Central memory CD4-positive, alpha-beta T cell (primary cell): ENCODE measurements around the gene ANKRD27.
A peak's percentile ranks its signal among the peaks of the same experiment; 100 is the strongest.
"Not testable (repeated sequence)": the region's sequence is repeated elsewhere in the genome, so short reads cannot be mapped to it uniquely, and the experiment has no call there.

Source experiments
- DNase-seq: peaks from one replicate; pipeline ENCODE4 v3.0.0; 2022

Gene ANKRD27

DNA sequence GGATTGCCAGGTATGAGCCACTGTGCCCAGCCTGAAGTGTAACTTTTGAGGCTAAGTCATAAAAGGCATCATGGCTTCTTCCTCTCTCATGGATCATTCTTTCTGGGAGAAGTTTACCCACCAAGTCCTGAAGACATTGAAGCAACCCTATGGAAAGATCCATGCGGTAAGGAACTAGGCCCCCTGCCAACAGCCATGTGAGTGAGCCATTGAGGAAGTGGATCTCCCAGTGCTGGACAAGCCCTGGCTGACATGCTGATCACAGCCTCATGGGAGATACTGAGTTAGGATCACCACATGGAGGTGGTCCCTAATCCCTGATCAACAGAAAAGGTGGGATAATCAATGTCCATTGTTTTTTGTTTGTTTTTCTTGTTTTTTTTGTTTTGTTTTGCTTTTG lies 13.3 kb upstream of the ANKRD27 start:
- no peak for DNase-seq

DNA sequence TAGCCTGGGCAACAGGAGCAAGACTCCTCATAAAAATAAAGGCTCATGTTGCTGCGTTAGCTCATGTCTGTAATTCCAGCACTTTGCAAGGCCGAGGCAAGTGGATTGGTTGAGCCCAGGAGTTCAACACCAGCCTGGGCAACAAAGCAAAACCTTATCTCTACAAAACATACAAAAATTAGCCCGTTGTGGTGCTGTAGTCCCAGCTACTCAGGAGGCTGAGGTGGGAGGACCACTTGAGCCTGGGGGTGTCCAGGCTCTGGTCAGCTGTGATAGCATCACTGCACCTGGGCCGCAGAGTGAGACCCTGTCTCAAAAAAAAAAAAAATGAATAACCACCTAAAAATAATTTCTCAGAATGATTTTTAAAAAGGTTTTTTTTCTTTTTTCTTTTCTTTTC lies 12.7 kb upstream of the ANKRD27 start:
- no peak for DNase-seq

DNA sequence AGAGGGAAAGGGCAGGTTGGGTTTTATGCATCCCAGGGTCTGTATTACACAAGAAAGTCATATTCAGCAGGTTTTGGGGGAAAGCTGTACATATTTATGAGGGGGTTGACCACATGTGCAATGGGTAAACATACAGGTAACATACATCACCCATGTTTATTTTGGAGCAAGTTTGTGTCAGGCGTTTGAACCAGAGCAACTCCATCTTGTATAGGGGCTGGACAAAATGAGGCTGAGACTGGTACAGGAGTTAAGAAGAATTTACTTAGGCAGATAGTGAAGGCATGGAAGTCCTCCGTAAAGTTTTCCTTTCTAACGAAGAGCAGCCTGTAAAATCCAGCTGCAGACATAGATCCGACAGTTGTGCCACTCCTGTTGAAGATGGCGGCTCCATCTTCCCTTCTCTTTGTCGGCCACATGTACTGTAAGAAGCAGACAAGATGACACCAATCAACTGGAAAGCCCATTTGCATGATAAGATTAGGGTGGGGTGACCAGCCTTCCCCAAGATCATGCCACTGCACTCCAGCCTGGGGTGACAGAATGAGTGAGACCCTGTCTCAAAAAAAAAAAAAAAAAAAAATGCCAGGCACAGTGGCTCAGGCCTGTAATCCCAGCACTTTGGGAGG lies 12.0 kb upstream of the ANKRD27 start:
- no peak for DNase-seq

DNA sequence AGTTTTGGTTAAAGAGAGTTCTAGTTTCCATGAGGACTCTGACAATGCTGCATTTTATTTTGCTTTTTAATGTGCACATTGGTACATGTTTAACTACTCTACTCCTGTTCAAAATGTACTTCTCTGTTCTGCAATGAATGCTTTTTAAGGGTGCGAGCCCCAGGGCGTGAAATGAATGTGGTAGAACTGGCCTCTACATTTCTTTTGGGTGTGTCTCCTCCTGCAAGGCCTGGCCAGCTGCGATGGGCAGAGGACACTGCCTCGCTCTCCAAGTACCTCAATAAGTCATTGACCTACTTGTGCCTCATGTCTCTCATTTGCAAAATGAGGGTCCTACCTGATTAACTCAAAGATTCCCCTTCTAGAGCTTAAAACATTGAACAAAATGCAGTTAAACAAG lies 7.3 kb upstream of the ANKRD27 start:
- no peak for DNase-seq

DNA sequence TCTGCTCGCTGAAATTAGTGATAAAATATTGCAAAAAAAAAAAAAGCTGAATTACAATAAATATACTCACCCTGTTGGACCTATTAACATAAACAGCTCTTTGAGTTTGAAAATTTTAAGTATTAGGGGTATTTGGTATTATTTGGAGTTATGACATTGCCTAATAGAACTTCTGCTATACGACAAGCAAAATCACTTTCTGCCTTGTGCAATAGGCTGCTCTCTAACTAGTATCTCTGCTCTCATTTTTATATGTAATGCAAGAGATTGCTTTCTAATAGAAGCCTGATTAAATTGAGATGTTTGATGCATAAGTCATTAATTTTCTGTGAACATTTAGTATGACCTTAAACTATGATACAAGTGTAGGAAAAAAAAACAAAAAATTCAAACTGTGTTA lies 6.0 kb upstream of the ANKRD27 start:
- DNase-seq, result no peak

DNA sequence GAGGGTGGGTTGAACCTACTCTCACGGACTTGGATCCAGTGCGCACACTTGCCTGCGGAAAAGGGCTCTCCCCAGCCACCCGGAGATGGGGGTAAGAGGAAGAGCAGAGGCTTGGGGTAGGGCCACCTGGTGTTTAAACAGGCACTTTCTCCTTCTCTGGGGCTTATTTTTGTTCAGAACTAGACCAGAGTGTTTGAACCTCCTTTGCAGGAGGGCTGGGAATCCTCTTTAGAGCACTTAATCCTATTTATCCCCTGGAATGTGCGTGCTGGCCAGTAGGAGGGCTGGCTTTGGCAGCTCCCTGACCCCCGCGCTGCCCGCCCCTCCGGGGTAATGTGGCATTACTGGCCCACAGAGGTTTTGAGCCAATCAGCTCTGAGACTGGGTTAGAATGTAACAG lies 2.7 kb upstream of the ANKRD27 start:
- no peak for DNase-seq

DNA sequence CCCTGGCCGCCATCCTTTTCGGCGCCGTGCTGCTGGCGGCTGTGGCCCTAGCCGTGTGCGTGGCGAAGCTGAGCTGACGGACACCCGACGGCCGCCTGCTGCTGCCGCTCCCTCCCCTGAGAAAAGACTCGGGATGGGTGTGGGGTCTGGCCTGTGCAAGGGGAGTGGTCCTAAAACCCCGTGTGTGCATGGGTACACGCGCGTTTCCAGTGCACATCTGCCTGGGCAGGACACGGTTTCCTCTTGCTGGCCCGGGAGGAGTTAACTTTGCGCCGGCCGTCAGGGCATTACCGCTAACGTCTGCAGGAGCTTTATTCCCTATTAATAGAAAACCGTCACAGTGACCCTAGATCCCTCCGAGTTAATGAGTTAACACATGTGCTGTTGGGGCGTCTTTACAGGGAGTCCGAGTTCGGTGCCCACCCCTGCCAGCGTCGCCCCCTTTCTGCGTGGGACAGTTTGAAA lies 1.9 kb upstream of the ANKRD27 start:
- DNase-seq, result no peak

DNA sequence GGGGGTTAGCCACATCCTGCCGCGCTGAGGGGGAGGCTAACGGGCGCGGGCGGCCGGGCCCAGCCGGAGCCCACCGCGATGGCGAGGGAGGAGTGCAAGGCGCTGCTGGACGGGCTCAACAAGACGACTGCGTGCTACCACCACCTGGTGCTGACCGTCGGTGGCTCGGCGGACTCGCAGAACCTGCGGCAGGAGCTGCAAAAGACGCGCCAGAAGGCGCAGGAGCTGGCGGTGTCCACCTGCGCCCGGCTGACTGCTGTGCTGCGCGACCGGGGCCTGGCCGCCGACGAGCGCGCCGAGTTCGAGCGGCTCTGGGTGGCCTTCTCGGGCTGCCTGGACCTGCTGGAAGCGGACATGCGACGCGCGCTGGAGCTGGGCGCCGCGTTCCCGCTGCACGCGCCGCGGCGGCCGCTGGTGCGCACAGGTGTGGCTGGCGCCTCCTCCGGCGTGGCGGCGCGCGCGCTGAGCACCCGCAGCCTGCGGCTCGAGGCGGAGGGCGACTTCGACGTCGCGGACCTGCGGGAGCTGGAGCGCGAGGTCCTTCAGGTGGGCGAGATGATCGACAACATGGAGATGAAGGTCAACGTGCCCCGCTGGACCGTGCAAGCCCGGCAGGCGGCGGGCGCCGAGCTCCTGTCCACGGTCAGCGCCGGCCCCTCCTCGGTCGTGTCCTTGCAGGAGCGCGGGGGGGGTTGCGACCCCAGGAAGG lies 1.4 kb upstream of the ANKRD27 start:
- peak; percentile 24 for DNase-seq

DNA sequence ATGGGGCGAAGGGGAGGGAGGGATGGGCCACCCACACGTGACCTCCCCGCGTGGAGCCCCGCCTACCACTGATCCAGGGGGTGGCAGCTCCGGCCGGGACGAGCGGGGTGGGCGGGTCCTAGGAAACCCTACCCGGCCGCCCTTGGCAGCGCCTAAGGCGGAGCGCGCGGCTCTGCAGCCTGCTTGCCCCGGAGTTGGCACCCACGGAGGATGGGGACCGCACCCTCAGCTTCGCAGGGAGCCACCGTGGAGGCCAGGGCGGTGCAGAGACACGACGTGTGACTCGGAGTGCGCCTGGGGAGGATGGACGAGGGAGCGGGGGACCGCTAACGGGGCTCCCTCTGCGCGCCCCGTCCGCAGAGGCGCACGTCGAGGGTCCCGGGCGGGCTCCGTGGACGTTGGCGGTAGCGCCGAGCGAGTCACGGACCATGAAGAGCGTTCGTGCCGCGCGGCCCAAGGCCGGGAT lies 773 bp upstream of the ANKRD27 start, which contains the start of gene RGS9BP:
TSS of gene RGS9BP (plus strand) at position 129 of the 466 bp plus-strand sequence. CDS start 416 bp downstream, outside the sequence.
- peak; percentile 52 for DNase-seq

DNA sequence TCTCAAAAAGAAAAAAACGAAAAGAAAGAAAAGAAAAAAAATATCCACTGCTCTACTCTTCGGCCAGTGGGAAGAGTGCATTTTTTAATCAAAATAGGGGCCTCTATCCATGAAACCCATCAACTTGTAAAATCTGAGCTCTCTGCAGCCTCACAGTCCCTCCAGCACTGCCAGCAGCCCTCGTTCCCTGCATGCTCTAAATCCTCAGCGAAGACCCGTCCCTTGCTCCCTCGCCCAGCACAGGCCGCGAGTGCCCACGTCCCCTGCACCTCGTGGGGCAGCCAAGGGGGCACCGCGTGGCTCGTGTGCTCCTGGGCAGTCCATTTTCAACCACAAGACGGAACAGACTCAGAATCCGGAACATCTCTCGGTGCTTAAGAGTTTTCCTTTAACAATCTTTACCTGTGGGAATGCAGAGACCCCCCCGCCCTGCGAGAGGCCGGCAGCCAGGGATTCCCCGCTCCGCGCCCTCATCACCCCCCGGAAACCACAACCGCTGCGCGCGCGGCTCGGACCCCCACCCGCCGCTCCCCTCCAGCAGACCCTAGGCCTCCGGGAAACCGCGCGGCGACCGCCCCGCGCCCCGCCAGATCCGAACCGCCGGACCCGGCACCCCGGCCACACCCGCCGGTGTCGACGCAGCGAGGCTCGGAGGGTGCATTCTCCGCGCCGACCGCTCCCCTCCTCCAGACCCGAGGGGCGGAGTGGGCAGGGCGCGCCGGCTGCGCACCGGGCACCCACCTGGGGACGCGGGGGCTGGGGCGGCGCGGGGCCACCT lies 638 bp downstream of the ANKRD27 start:
- no peak for DNase-seq

DNA sequence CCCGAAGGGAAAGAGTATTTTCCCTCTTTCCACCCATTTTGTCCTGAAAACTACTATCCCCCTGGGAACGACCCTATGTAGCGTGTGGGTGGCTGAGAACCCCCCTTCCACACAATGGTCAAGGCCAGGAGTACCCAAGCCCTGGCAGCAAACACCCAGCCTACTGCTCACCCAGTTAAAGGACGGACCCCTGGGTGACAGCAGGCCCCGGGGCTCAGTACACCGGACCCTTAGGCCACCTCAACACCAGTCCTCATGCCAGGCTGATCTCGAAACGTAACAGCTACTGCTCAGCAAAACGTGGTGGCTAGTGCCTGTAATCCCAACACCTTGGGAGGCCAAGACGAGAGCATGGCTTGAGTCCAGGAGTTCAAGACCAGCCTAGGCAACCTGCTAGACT lies 1.4 kb downstream of the ANKRD27 start:
- no peak for DNase-seq

DNA sequence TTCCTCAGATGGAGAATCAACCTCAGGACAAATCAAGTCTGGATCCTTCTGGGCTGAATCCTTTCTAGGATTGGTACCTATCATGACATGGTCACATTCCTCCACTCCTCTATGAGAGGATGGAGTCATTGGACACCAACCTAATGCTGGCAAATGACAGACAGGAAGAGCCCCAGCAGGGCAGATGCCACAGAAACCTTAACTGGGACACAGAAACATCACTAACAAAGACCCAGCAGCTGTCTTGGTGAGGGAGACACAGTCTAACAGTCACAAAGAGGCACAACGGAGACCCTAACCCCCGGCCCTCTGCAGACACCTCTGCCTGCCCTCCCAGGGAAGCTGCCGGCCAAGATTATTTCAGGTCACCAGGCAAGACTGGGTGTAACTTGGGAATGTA lies 2.1 kb downstream of the ANKRD27 start:
- no peak for DNase-seq

DNA sequence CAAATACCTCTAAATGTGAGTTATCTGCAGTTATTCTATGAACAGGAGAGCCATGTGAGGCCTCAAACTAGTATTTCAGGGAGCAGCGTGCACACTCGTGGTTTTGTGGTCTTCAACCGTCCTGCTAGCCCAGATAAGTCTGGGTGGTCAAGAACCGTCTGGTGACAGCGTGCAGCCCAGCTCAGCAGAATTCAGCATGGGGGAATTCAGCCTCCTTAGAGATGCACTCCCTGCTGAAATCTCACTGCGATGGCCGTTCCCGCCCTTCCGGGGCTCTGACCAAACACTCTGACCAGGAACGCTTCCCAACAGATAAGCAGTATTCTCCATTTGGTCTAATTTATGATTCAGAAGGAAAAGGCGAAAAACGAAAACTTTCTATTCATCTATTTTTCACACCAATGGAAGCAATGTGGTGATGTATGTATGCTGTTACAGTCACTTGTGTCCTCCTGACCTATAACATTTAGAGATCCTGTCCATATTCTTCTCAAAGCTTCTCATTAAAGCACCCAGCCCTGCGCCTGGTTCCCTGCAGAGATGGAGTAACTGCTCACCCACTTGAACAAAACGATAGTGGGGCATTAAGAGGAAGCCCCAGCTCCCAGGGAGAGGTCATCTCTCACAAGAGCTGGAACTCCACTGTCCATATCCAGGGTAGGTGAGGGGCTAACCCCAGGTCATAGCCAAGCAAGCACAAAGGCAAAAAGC lies 2.9 kb downstream of the ANKRD27 start:
- DNase-seq, result no peak

DNA sequence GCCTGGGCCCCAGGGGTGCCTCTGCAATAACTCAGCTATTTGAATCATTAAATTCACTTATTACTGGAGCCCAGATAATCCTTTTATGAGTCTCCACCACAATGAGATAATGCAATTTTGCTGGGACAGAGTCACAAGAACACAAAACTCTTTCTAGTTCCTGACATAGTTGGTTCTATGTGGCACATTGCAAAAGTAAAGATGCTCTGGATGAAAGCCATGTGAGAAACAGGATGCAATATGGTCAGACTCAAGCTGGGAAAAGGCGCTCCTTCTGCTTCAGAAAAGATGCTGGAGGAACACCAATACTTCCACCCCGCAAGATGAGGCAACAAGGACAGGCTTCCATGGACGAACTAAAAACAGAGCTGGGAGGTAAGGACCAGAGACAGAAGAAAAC lies 5.7 kb downstream of the ANKRD27 start:
- DNase-seq, result no peak

DNA sequence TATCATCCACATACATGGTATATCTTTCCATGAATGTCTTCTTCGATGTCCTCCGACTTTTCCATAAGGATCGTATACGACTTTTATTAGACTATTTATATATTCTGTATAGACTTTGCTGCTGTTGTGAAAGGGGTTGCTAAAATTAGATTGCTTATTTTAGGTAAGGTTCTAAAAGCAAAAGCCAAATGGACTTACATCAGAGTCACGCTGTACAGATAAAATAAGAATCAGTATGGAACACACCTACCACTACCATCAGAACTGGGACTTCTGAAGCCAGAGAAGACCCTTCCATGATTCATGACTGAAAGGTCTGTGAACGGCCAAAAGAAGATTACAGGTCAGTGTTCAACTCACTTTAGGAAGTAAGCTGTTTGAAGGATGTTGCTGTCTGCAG lies 8.9 kb downstream of the ANKRD27 start:
- no peak for DNase-seq

DNA sequence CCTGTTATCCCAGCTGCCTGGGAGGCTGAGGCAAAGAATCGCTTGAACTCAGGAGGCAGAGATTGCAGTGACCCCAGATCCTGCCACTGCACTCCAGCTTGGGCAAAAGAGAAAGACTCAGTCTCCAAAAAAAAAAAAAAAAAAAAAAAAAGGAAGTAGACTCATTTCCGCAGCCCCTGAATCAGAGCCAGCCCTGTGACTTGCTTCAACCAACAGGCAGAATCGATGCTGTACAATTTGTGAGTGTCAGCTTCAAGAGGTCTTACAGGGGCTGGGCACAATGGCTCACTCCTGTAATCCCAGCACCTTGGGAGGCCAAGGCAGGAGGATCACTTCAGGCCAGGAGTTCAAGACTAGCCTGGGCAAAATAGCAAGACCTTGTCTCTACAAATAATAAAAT lies 12.8 kb downstream of the ANKRD27 start:
- DNase-seq, result no peak

DNA sequence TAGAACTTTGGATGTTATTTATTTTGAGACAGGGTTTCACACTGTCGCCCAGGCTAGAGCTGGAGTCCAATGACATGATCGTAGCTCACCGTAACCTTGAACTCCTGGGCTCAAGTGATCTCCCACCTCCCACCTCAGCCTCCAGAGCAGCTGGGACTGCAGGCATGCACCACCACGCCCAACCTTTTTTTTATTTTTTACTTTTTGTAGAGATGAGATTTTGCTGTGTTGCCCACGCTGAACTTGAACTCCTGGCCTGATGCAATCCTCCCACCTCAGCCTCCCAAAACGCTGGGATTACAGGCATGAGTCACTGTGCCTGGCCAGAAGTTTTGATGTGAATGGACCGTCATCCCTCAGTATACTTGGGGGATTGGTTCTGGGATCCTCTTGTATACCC lies 13.7 kb downstream of the ANKRD27 start:
- DNase-seq, result no peak

DNA sequence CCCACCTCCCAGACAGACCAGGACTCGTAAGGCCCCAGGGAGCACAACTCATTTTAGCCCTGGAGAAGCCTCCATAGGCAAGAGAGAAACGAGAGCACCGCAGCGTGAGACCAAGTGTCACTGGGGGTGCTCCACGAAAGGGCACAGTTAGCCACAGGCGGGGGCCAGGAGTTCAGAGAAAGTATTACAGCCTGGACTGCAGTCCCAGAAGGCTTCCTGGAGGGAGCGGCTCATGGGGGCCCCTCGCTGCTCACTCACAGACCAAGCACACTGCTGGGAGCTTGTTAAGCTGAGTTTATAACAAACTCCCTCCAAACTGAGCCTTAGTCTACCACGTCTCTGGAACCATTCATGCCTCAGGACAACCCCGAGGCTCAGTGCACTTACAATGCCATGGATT lies 16.5 kb downstream of the ANKRD27 start:
- DNase-seq, result no peak

DNA sequence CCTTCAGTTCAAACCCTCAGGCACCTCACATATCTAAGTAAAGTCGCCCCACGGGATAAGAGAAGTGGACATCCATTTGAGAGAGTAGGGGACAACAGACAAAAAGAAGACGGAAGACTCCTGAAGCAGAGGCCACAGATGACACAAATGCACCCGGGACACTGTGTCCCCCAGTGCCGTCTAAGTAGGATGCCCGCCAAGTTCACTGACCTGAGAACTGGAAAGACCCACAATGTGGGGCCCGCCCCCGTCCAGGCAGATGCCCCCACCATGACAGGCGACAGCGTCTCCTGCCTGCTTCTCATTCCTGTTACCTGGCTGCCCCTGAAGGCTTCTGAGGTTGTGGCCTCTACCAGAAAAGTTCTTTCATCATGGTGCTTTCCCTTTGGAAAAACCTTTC lies 16.9 kb downstream of the ANKRD27 start:
- no peak for DNase-seq

DNA sequence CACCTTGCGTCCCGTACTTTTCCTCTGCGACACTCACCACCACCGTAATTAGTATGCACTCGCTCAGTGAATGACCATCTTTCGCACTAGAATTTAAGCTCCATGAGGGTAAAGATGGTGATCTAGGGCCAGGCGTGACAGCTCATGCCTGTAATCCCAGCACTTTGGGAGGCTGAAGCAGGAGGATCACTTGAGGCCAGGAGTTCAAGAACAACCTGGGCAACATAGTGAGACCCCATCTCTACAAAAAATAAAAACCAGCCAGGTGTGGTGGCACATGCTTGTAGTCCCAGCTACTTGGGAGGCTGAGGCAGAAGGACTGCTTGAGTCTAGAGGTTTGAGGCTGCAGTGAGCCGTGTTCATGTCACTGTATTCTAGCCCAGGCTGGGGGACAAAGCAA lies 18.6 kb downstream of the ANKRD27 start:
- not testable (repeated sequence) for DNase-seq

DNA sequence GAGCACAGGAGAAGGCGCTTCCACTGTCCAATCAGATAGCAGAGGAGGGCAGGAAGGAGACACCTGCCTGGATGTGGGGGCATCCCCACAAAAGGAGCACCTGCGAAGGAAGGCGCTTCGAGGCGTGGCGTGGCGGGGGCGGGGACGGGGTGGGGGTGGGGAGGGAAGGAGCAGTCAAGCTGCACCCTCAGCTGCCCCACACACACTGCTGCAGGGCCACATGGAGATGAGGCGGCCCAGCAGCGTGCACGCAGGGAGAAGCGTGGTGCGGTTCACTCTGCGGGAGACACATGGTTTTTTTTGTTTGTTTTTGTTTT lies 21.4 kb downstream of the ANKRD27 start:
- DNase-seq, result no peak

DNA sequence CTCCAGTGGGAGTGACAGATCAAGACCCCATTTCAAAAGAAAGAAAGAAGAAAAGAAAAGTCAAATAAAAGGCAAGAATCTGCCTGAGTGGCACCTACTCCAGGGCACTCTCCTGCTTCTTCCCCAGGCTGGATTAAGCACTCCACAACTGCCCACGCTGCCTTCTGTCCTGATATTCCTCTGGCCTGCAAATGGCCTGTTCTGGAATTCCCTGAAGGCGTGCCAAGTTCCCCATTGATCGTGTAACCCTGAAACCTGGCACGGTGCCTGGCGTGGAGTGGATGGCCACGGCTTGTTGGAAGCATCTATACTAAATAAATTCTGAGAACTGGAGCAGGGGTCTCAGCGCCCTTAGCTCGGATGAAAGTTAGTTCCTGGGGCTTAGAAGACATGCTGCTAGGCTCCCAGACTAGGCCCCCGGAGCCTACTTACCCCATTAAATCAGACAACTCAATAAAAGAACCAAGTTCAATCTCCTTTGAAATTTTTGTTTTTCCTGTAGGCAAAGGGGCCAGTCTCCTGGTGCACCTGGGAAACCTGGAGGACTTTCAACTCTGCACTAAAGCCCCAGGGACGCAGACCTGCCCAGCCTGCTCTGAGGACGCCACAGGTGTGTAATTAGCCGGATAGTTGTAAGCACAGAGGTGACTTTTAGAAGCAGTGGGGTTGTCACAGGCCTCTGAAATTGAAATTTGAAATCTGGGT lies 21.9 kb downstream of the ANKRD27 start:
- DNase-seq, result no peak

DNA sequence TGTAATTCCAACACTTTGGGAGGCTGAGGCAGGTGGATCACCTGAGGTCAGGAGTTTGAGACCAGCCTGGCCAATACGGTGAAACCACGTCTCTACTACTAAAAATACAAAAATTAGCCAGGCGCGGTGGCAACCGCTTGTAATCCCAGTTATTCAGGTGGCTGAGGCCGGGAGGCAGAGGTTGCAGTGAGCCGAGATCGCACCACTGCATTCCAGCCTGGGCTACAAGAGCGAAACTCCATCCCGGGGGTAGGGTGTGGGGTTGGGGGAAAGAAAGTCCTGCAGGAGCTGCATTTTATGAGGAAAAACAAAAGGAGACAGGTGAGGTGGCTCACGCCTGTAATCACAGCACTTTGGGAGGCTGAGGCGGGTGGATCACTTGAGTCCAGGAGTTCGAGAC lies 22.6 kb downstream of the ANKRD27 start:
- DNase-seq, result not testable (repeated sequence)
